ENCODE results near the gene SEPTIN2.
"Not testable (repeated sequence)": the region's sequence is repeated elsewhere in the genome, so short reads cannot be mapped to it uniquely, and the experiment has no call there.

Gene SEPTIN2

DNA sequence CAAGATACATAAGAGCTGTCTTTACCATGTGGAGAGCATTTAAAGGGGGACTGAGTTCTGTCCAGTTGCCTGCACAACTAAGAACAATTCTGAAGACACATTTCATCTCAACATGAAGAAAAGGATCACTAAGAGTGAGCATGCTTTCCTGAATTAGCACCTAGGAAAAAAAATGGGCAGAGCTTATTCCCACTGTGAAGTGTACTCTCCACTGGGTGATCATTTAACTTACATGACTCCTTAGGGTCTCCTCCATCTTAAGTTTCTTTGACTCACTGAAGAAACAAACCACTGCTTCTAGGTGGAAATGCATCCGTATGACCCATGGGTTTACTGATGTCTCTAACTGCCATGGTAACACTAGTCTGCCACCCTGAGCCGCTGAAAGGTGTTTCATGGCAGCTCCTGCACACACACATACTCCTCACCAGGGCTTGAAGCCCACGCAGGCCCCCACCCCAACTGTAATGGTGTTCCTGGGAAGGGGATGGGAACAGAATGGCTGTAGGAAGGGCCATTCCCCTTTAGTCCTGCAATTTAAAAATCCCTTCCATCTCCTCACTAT, 27.3 kb upstream of the SEPTIN2 start:
- DNase-seq (ENCODE audit: low spot score) = no peak

DNA sequence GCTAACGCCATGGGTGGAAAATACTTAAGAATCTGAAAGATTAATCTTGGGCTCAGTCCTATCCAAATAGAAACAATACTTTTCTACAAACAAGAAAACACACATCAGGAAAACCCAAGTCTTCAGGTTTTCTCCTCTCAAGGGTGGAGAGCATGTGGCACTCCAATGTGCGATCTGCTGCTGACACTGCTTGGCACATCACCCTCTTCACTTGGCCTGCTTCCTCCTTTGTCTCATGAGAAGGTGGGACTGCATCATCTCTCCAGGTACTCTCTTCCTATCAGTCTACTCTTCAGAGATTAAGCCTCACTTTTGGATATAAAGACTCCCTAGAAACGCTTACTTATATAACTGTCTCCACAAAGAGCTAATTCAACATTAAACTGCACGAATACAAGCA, 26.7 kb upstream of the SEPTIN2 start:
- DNase-seq (ENCODE audit: low spot score) = no peak

DNA sequence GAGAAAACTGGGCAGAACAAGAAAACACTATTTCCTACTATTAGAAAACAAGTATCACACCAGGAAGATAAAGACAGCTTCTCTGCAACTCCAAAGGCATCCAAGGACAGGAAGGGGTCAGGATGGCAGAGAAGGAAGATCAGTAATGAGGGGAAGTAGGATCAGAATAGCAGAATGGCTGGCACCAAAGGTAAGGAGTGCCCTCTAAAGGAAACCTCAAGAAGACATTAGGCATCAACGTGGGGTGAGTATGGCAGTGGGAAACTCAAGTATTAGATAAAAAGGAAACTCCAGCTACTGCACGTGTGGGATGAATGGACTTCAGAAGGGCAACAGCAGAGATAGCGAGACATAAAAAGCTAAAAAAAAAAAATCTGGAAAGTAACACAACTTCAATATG, 26.1 kb upstream of the SEPTIN2 start:
- DNase-seq (ENCODE audit: low spot score) = no peak

DNA sequence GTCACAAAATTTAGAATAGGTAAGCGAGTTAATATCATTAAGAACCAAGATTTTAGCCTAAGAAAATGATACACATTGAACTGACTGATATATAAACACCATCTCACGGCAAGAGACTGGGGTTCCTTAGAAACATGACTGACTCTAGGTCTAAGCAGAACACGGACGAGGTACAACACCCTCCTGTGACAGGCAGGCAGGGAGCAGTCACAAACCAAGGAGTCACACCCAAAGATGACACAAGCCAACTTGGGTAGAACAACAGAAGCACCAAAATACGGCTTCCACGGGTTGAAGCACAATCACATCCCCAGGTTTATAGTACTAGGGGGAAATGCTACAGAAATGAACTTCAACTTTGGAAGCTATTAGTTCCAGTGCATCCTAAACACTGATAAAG, 24.6 kb upstream of the SEPTIN2 start:
- DNase-seq (ENCODE audit: low spot score) = no peak

DNA sequence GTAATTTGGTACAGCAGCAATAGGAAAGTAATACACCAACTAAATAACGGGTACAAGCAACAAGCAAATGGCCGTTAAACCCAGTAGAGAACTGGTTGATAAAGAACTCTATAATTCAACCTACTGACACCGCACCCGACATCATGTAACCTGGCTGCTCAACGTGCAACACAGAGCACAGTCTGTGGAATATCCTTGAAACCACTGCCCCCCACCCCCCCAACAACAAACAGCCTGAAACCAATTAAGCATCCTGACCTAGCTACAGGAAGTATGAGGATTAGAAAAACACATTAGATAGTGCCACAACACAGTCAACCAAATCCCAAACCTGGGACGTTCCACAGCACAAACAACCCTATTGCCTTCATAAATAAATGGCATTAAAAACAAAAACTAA, 23.7 kb upstream of the SEPTIN2 start:
- DNase-seq (ENCODE audit: low spot score) = no peak

DNA sequence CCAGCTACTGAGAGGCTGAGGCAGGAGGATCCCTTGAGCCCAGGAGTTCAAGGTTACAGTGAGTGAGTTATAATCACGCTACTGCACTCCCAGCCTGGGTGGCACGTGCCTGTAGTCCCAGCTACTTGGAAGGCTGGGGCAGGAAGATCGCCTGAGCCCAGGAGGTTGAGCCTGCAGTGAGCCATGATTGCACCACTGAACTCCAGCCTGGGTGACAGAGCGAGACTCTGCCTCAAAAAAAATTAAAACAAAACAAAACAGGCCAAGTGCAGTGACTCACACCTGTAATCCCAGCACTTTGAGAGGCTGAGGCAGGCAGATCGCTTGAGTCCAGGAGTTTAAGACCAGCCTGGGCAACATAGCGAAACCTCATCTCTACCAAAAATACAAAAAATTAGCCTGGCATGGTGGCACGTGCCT, 22.3 kb upstream of the SEPTIN2 start:
- DNase-seq (ENCODE audit: low spot score) = not testable (repeated sequence)

DNA sequence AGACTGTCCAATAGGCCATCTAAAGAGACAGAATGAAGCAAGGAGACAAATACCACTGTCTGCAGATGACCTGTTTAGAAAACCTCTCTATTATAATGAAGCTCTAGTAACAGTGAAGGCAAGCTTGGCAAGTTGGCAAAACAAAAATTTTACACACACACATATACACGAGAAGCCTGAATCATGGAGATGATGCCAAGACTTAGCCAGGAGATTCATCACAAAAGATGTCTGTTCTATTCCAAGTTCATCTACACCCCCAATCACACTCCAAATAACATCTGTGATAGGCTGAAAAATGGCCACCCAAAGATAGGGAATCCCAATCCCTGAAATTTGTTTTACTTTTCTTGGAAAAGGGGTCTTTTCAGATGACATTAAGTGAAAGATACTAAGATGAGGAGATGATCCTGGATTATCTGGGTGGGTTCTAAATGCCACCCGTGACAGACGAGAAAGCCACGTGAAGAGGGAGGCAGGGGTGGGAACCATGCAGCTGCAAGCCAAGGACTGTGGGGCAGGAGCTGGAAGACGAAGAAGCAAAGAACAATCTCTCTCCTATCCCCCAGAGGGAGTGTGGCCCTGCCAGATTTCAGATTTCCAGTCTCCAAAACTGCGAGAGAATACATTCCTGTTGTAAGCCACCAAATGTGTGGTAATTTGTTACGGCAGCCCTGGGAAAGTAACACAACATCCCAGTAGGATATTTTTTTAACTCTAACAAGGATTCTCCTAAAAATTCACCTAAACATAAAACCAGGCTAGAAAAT, 20.2 kb upstream of the SEPTIN2 start:
- no peak for DNase-seq (ENCODE audit: low spot score)

DNA sequence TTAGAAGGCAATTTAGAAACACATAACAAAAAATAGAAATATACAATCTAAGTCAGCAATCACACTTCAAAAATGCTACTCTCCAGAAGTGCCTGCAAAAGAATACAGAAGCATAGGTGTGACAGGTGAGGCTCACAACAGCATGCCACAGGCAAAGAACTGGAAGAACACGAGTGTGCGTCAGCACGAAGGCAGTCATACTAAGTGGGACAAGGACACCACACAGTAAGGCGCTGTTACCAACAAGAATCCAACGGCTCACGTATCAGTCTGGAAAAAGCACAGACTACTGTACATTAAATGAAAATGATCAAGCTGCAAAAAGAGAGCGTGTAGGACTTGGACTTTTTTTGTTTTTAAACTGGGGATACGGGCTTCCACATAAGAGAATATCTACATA, 19.0 kb upstream of the SEPTIN2 start:
- no peak for DNase-seq (ENCODE audit: low spot score)

DNA sequence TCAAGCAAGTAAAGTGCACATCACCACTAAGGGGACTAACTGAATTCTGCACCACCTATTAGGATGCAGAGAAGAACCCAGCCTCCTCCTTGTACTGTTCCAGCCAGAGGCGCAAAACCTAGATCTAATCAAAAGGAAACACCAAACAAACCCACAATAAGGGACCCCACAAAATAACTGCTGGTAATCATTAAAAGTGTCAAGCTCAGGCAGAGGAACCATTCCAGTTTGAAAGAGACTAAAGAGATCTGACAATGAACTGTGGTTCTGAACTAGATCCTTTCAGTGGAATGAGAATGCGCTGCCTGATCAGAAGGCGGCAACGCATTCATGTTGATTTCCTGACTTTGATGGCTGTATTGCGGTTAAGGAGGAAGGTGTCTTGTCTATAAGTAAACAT, 17.1 kb upstream of the SEPTIN2 start:
- DNase-seq (ENCODE audit: low spot score) = no peak

DNA sequence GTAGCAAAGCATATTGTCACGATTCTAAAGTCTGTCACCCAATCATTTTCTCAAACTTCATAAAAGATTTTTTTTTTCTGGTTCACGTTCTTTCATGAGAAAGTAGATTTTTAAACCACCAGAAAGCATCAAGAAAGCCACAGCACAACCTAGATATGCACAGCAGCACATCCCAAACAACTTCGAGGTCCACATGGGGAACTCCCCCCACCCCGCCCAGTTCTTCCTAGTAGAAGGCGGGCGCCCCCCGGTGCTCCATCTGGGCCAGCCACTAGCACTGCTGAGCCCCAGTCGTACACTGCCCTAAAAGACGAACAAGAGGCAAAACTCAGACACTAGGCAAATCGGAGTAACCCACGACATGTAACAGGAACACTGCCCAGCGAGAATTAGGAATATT, 15.7 kb upstream of the SEPTIN2 start:
- DNase-seq (ENCODE audit: low spot score) = no peak

DNA sequence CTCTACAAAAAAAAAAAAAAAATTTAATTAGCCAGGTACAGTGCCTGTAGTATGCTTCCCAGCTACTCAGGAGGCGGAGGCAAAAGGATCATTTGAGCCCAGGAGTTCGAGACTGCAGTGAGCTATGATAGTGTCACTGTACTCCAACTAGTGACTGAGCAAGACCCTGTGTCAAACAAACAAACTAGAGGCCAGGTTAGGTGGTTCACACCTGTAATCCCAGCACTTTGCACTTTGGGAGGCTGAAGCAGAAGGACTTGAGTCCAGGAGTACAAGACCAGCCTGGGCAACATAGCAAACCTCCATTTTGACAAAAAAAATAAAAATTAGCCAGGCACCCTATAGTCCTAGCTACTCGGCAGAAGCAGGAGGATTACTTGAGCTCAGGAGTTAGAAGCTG, 13.6 kb upstream of the SEPTIN2 start:
- no peak for DNase-seq (ENCODE audit: low spot score)

DNA sequence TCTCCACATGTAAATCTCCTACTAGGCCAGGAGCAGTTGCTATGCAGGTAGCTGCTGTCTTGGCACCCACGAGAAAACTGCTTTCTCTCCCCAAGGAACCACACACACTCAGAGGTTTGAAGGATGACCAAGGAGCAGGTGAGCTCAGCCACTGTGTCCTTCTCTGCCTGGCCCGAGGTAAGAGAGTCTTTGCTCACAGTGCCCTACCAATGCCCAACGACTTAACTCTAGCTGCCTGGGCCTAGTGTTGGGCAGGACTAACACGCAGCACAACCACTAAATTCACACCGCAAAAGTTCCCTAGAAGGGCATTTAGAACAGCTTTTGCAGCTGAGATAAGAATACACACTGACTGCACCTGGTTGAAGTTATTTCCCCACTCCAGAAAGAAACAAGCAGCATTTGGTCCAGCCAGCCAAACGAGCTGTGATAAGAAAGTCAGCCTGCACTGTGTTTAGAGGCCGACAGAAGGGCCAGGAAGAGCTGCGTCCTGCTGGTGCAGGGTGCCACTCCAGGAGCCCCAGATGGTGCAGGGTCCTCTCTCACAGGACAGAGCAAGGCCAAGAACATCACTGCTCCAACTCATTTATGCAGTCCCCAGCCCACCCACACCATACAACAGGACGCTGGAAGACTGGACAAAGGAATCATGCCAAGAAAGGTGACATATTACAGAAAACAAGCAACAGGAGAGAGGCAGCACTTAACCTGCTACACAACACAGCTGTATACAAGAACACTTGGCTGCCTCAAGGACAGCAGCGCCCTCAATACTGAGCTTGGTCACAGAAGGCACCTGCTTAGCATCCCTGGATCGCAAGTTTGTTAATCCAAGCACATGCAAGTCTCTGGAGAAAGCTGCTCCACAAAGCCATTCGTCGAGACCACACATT, 12.7 kb upstream of the SEPTIN2 start:
- no peak for DNase-seq (ENCODE audit: low spot score)

DNA sequence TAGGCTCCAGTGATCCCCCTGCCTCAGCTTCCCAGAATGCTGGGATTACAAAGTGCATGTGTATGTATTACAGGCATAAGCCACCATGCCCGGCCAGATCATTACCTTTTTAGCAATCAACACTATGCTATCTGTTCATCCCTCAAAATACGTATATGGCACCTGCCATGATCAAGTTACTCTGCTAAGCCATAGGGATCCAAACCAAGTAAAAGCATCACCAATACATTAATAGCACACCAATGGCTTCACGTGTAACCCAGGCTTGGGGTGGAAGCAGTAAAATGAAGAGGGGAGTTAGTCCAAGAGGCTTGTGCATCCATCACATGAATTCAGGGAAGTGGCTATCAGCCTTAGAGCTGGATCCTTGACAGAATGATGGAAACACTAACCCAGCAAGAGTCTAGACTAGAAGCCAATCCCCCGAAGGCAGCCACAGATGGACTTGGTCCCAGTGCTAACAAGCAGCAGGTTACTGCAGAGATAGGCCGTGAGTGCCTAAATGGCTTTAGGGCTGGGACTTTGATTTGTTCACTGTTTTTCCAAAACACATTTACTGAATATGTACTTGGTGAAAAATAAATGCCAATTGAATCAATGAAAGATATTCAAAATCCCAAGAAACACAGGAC, 11.6 kb upstream of the SEPTIN2 start:
- DNase-seq (ENCODE audit: low spot score) = no peak

DNA sequence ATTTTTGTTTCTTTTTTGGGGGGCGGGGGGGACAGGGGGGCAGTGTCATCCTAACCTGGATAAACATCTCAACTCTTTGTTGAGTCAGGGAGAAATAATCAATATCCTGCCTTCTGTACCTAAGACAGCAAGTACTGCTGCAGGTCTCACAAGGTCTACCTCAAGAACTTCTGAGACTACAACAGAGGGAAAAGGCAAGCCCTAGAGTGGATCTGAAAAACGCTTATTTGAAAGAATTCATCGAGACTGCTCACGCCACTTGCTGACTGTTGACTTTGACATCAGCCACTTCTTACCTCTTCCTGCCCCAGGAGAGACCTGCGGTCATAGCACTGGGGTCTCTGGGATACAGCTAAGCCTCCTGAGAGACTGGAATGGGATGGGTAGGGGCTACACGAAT, 8.7 kb upstream of the SEPTIN2 start:
- DNase-seq (ENCODE audit: low spot score) = no peak

DNA sequence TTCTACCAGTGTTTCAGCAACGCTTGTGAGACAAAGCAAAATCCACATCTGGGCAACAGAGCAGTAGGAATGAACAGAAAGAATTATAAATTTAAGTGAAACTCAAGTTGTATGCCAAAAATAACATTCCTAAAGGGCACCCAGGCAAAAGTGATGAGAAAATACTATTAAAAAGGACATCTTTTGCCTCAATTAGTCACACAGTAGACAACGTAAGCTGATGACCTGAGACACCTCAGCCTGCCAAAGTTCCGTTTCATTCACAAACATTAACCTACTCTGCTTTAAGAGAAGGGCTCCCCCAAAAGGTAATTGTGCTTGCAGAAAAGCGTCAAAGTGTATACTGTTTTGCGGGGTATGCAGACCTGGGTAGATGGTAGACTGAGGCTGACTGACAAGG, 7.5 kb upstream of the SEPTIN2 start:
- DNase-seq (ENCODE audit: low spot score) = no peak

DNA sequence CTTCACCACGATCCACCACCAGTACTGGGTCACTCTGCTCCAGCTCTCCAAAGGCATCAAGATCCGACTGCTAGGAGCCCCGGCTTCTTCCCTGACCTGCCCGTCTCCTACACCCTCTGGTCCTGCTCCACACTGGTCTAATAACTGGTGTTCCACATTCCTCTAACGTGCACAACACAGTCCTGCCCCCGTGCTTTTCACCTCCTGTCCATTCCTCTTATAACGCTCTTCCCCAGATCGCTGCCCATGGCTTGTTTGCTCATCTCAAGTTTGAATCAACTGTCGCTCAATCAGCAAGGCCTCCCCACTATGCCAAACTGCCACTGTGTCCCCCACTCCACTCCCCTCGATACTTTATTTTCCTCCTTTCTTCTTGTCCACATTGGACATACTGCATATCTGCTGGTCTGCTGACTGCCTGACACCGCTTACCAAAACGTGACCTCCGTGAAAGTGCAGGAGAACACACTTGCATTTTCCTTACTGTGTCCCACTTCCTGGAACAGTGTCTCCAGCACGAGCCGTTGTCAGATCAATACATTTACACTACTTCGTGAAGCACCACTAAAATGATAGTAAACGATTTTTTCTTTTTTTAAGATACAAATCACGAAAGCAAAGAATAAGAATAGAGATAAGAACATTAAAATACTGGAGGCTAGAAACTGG, 6.8 kb upstream of the SEPTIN2 start:
- DNase-seq (ENCODE audit: low spot score) = no peak

DNA sequence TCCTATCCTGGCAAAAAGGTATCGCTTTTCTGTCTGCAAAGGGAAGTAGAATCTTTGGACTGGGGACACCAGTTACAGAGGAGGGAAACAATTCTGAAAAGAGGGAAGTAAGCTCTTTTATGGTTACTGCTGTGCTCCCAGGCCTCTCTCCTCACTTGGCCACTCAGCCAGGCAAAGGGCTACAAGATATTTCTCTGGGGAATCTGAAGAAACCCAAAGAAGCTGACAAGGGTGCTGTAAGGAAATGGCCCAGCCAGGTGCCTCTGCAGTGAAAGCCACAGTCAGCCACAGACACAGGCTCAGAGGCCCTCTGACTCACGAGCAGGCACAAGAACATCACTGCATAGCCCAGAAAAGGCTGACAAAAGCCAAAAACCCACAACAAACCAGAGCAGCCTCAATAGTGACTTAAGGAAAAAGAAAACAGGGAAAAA, 6.0 kb upstream of the SEPTIN2 start:
- no peak for DNase-seq (ENCODE audit: low spot score)

DNA sequence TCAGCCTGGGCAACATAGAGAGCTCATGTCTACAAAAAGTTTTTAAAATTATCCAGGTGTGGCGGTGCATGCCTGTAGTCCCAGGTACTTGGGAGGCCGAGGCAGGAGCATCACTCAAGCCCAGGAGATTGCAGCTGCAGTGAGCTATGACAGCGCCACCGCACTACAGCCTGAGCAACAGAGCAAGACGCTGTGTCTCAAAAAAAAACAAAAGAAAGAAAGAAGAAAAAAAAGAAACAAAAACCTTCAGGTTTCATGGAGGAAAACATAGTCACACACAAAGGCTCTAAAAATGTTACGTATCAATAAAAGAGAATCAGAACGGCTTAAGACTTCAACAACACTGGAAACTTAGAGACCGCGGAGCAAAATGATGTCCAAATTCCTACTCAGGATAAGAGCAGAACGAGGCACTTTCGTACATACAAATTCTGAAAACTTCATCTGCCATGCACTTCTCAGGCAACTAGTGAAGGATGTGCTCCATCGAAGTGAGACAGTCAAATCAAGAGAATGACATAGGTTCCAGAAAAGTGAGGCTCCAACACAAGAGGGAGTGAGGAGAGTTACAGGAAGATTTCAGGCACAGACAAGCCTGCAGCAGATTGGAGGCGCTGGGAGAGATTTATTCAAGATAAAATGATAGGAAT, 4.7 kb upstream of the SEPTIN2 start:
- DNase-seq (ENCODE audit: low spot score) = no peak

DNA sequence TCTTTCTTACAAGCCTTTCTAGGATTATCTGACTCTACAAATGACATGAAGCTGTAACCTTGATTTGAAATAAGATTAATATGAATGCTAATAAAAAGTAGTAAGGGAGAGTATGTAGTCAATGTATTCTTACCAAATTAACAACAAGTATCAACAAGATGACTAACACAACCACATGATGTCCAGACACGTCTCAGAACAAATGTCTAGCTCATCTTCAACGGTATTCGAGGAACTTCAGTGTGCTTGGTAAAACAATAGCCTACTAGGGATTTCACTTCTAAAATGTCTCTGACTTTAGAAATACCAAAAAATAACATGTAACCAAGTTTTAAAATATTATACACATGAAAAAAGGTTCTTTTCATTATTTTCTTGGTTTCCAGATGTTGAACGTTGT, 3.6 kb upstream of the SEPTIN2 start:
- DNase-seq (ENCODE audit: low spot score) = peak; percentile 31

DNA sequence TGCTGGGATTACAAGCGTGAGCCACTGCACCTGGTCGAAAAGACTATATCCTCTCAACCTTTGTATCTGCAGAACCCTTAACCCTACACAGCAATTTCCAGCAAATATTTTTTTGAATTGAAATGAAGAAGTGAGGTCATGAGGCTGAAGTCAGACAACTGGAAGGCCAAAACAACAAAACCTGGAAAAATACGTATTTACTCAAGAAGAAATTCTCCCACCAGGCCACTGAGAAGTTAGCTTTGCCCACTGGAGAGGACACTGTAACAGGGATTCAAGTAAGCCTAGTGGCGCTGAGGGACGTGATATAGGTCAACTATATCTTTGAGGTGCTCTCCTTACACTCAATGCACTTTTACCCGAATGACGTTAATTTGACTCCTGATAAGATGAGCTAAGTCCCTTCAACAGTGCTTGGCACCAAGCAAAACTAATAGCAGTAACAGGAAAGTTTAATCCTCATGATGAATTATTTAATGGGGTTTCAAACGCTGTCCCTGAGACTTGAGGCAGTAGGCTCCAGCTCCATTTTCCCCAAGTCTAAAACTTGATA, 2.1 kb upstream of the SEPTIN2 start:
- DNase-seq (ENCODE audit: low spot score) = no peak
